Measurements from ENCODE around the gene TLR2. TPM values are rescaled to one million over a fixed set of nuclear protein-coding genes. Genes with fewer than 3 reads are reported as not detected.
A peak's percentile ranks its signal among the peaks of the same experiment; 100 is the strongest.

The TLR2 gene
- total RNA-seq, 6 donors from 2014 or later: 34.8 to 104 (median 91.2) TPM

- ATAC-seq (ENCODE audit: low FRiP score in 2 of 2) (peak in 1 of 2 donors; percentile 75), DNase-seq (peak in 1 of 2 donors; percentile 54)
- Histone ChIP-seq H3K27ac (peak overlapping the region in 1 of 4 donors; percentile 35), H3K9me3 (peaks cover 0 to 3% (median 0%) of the 10 kb centered on the region in 4 donors), H3K36me3 (no peaks in the 10 kb centered on the region), H3K4me3 (no peak overlapping the region), H3K4me1 (peaks cover 0 to 6% (median 2%) of the 10 kb centered on the region in 4 donors), H3K27me3 (no peaks in the 10 kb centered on the region)
- 75 to 81% methylated on average over 9 of the region's 9 CpGs for WGBS, 2 donors
- TF ChIP-seq EP300 (IDR thresholded peaks at IDR 0.05) (no peak), POLR2A (IDR thresholded peaks at IDR 0.05) (no peak)
- TF ChIP-seq, protein P1, sequence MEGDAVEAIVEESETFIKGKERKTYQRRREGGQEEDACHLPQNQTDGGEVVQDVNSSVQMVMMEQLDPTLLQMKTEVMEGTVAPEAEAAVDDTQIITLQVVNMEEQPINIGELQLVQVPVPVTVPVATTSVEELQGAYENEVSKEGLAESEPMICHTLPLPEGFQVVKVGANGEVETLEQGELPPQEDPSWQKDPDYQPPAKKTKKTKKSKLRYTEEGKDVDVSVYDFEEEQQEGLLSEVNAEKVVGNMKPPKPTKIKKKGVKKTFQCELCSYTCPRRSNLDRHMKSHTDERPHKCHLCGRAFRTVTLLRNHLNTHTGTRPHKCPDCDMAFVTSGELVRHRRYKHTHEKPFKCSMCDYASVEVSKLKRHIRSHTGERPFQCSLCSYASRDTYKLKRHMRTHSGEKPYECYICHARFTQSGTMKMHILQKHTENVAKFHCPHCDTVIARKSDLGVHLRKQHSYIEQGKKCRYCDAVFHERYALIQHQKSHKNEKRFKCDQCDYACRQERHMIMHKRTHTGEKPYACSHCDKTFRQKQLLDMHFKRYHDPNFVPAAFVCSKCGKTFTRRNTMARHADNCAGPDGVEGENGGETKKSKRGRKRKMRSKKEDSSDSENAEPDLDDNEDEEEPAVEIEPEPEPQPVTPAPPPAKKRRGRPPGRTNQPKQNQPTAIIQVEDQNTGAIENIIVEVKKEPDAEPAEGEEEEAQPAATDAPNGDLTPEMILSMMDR (IDR thresholded peaks at IDR 0.05): peak in 5 of 6 experiments; percentile 22 to 54 (median 46)
Measured at GRCh38 chr4:153643406-153644383, 40.4 kb upstream of the TLR2 start.

DNA sequence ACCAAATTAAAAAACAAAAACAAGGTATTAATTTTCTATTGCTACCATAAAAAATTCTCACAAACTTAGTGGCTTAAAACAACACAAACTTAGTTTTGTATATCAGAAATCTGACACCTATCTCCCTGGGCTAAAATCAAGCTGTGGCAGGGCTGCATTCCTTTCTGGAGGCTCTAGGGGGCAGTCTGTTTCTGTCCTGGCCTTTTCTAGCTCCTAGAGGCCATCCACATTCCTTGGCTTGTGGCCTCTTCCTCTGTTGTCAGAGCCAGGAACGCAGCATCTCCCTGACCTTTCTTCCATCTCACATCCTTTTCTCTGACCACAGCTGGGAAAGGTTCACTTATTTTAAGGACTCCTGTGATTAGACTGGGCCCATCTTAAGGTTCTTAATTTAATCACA, 38.9 kb upstream of the TLR2 start:
- Histone ChIP-seq H3K27ac (no peak overlapping the region), H3K4me1 (peaks cover 0 to 6% (median 2%) of the 10 kb centered on the region in 4 donors), H3K4me3 (no peak overlapping the region), H3K9me3 (peaks cover 0 to 3% (median 0%) of the 10 kb centered on the region in 4 donors), H3K36me3 (no peaks in the 10 kb centered on the region), H3K27me3 (no peaks in the 10 kb centered on the region)
- DNase-seq (no peak), ATAC-seq (ENCODE audit: low FRiP score in 2 of 2) (no peak)
- 83 to 92% methylated on average over 1 of the region's 1 CpG for WGBS, 2 donors
- TF ChIP-seq, protein P1 (IDR thresholded peaks at IDR 0.05): peak in 1 of 6 experiments; percentile 7
- TF ChIP-seq POLR2A (IDR thresholded peaks at IDR 0.05): no peak
- no peak for TF ChIP-seq POLR2AphosphoS5 (IDR thresholded peaks at IDR 0.05)
- TF ChIP-seq EP300 (IDR thresholded peaks at IDR 0.05): no peak

- DNase-seq (no peak), ATAC-seq (ENCODE audit: low FRiP score in 2 of 2) (no peak)
- peaks cover 0 to 11% (median 8%) of the 10 kb centered on the region in 4 donors for H3K4me1 ChIP-seq
- TF ChIP-seq EP300 (IDR thresholded peaks at IDR 0.05): no peak
- no peak for TF ChIP-seq POLR2A (IDR thresholded peaks at IDR 0.05)
- TF ChIP-seq, protein P1 (IDR thresholded peaks at IDR 0.05): no peak
- no peaks in the 10 kb centered on the region for H3K36me3 ChIP-seq
- no peak overlapping the region for H3K4me3 ChIP-seq
- WGBS, 2 donors: 63 to 71% methylated on average over 1 of the region's 1 CpG
- H3K27me3 ChIP-seq: no peaks in the 10 kb centered on the region
- H3K27ac ChIP-seq: no peak overlapping the region
- H3K9me3 ChIP-seq: peaks cover 0 to 3% (median 0%) of the 10 kb centered on the region in 4 donors
Measured at GRCh38 chr4:153646261-153646660, 37.8 kb upstream of the TLR2 start.

- H3K27ac ChIP-seq: peak overlapping the region in 1 of 4 donors; percentile 40
- 96 to 100% methylated on average over 1 of the region's 1 CpG for WGBS, 2 donors
- no peak for TF ChIP-seq POLR2AphosphoS5 (IDR thresholded peaks at IDR 0.05)
- TF ChIP-seq, protein P1 (IDR thresholded peaks at IDR 0.05): no peak
- TF ChIP-seq EP300 (IDR thresholded peaks at IDR 0.05): no peak
- no peak for TF ChIP-seq POLR2A (IDR thresholded peaks at IDR 0.05)
- H3K36me3 ChIP-seq: no peaks in the 10 kb centered on the region
- no peak for DNase-seq
- no peak for ATAC-seq (ENCODE audit: low FRiP score in 2 of 2)
- peaks cover 0 to 3% (median 0%) of the 10 kb centered on the region in 4 donors for H3K9me3 ChIP-seq
- no peaks in the 10 kb centered on the region for H3K27me3 ChIP-seq
- peaks cover 5 to 18% (median 15%) of the 10 kb centered on the region in 4 donors for H3K4me1 ChIP-seq
- H3K4me3 ChIP-seq: no peak overlapping the region
Measured at GRCh38 chr4:153646978-153647377, 37.1 kb upstream of the TLR2 start.
